Suppressor macrophage treated with lipopolysaccharide for 1 hour (primary cell): ENCODE measurements around the gene PKHD1.

ENCODE experiments used
- DNase-seq, 3 donors: peaks; one replicate each; pipeline ENCODE4 v3.0.0-alpha.2; 2020 to 2022

The PKHD1 gene

GRCh38 chr6:52087498-52087999 lies at the start of gene PKHD1:
PKHD1 (minus strand) TSS chr6:52087613; CDS start chr6:52084933, 2,680 bp downstream.
- DNase-seq: peak in 1 of 3 donors; percentile 5

- DNase-seq: no peak
These were observed 49.6 kb upstream of the PKHD1 start for GRCh38 chr6:52136934-52137467.

- DNase-seq: no peak
These were observed 48.6 kb upstream of the PKHD1 start for GRCh38 chr6:52136055-52136454.

- DNase-seq: no peak
These were observed 47.8 kb upstream of the PKHD1 start for GRCh38 chr6:52135217-52135616.

DNA sequence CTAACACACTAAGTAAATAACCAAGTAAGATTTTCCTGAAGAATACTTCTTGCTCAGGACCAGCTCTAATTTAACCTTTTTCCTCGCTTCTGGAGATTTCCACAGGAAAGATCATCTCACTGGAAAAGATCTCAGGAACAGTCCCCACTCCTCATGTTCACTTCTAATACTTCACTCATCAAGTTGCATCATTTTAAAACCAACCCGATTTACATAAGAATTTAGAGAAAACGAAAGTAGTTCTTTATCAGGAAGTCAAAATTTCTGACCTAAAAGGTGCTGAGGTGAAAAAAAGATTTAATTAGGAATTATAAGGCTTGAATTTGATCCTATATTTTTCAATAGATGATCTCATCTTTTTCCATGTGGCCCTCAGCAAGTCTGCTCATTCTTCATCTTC lies 46.6 kb upstream of the PKHD1 start:
- DNase-seq: no peak

GRCh38 chr6:52133324-52133723 lies 45.9 kb upstream of the PKHD1 start:
- DNase-seq: no peak

- no peak for DNase-seq
These were observed 44.9 kb upstream of the PKHD1 start for GRCh38 chr6:52132292-52132691.

DNA sequence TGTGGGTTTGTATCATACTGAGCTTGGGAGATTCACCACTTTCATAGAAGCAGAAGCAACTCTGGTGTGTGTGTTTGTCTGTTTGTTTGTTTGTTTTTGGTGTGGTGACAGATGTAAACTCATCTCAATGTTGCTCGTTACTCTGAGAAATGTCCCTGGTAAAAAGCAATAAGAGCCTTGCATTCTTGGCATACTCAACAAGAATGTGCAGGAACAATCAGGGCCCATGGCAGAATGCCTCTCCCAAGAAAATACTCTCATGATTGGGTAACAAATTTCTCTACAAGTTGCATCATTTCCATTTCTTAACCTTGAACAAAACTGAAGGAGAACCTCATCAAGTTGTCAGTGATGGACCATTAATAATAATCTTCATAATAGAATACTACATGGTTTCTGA lies 43.0 kb upstream of the PKHD1 start:
- DNase-seq: no peak

GRCh38 chr6:52127957-52128356 lies 40.5 kb upstream of the PKHD1 start:
- no peak for DNase-seq

DNA sequence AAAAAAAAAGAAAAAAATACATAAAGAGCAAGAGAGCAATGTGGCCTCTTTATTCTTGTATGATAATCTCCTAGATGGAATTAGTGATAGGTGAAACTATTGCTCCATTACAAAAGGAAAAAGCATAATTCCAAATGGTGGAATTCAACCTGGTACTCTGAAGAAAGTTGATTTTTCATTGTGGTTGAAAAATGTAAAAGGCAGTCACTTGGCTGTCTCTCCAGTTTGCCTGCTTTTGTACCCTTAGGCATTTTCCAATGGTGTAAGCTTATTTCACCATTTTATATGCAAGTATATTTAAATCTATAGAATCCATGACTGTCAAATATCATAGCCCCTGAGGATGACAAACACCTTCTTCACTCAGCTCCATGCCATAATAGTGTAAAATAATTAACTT lies 38.8 kb upstream of the PKHD1 start:
- no peak for DNase-seq

- no peak for DNase-seq
These were observed 38.2 kb upstream of the PKHD1 start for GRCh38 chr6:52125572-52125971.

DNA sequence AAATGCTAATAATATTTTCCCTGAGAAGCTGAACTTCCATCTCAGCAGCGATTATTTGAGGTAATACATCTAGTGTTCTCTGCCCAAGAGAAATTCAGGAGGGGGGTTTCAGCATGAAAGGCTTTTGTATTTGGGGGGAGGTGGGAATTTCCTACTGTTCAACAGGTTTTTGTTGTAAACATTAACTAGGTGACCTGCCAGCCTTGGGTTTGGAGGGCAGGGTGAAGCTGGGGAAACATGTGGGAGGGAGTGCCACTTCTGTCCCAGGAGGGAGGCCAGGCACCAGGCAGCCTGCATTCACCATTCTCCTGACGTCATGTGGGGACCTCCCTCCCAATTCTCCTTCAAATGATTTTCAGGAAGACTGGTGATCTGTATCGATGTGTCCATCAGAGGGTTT lies 37.7 kb upstream of the PKHD1 start:
- DNase-seq: no peak

DNA sequence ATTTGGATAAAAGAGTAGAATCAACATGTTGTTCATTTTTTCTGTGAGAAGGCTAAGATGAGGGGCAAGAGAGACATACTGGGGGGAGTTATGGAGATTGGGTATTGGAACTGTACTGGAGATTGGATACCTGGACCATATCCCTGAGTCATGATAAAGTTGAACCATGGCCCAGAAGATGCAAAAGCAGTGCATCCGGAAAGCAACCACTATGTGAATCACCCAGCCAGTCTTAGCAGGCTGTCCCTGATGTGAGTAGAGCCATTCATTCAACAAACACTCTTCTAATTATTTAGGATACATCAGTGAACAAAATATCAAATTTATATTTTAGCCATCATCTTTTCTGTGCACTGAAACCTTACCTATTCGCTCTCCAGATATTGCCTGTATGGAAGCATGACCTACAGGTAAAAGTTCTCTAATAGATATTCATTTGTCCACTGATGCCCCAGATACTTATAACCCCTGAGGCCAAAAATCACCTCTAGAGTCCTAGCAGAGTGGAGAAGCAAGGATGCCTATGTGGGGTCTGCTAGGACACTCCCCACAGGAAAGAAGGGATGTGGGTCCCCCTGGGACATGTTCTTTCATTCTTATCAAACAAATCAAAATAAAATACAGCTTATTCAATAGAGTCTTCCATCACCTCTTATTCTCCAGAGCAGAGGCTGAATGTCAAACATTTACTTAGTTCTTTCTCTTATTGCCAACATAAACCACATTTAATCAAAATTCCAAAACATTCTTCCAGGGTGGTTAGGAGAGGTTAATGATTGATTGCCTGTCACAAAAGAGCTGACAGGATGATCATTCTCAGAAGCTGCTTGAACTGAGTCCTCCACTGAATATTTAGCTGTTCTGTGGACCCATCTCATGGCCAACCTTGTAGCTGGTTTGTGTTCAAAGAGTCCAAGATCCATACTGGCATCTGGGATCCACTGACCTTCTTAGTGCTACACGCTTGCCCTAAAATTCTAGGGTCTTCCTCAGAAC lies 37.0 kb upstream of the PKHD1 start:
- no peak for DNase-seq

DNA sequence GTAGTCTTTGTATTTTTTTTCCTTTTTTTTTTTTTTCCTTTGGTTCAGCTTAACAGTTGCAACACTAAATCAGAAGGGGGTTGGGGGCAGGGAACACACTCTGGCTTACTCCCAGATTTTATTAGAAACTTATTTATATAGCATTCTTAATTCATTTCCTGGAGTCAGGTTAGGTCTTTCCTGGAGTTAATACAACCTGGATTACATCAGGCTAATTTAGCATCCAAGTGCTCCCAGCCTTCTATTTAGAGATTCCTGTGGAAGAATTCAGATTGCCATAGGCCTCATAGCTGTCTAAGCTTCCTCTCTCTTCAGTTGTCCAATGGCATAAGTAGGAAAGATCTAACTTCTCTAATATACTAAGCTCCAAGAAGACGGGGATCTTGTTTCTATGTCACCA lies 35.8 kb upstream of the PKHD1 start:
- DNase-seq: no peak

GRCh38 chr6:52117352-52117751 lies 29.9 kb upstream of the PKHD1 start:
- no peak for DNase-seq

GRCh38 chr6:52116605-52116948 lies 29.2 kb upstream of the PKHD1 start:
- no peak for DNase-seq

DNA sequence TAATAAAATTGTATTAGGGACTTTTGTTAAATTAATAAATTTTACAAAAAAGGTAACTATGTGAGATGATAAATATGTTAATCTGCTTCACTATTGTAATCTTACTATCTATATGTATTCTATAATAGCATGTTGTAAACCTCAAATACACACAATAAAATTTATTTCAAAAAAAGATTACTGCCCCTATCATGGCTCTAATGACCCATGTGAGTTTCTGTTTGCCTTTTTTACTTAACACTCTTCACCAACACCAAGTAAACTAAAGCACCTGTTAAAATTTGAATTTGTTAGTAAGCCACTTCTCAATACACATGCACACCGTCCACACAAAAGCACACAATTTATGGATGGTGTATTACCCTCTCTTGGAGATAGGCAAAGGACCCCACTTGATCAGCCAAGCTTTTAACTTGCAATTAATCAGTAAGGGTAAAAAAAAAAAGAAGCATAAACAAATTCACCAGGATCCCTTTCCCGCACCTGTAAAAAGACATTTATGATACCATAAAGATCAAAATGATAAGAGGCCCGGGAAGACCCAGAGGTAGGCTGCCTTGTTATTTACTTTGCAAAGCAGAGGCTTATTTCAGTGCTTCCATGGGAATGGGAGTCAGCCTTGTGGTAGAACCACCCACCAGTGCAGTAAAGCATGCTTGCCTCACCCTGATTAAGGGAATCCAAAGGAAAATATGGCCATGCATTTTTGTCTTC lies 28.6 kb upstream of the PKHD1 start:
- no peak for DNase-seq

DNA sequence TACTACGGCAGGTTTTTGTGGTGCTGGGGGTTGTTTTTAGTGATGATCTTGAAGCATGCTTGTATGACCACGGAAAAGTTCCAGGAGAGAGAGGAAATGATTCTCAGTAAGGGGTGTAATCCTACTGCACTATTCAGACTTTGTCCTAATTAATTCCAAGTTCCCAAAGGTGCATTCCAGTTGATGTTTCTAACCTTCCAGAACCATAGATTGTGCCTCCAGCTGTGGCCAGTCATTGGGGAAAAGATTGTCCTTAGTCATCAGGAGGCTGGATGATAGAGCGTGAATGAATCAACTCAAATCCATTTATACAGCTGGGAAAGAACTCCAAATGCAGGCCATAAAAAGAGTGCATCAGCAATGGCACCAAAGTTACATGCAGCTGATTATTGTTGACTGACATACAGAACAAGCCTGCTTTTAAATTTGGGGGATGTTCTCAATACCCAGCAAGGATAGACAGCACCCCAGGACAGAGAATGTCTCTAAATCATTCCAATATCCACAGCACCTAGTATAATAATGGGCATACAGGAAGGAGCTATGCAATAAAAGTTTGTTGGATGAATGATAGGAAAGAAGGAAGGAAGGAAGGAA lies 27.8 kb upstream of the PKHD1 start:
- DNase-seq: no peak

- DNase-seq: no peak
These were observed 21.8 kb upstream of the PKHD1 start for GRCh38 chr6:52109171-52109571.

DNA sequence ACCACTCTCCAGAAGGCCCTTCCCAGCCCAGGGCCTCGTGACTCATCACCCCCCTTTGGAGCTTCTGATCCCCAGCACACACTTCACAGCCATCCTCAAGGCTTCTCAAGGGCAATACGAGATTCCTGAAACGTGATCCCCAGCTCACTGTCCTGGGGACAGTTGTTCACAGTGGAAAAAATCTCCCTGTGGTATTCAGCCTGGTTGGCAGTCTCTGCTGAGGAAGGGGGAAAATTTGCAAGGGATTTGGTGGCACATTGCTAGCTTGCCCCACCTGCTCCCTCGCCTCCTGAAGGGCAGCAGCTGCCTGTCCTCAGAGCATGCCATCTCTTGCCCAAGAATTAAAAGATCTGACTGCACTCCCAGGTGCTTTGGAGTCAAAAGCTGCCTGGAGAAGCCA lies 20.7 kb upstream of the PKHD1 start:
- DNase-seq: no peak

DNA sequence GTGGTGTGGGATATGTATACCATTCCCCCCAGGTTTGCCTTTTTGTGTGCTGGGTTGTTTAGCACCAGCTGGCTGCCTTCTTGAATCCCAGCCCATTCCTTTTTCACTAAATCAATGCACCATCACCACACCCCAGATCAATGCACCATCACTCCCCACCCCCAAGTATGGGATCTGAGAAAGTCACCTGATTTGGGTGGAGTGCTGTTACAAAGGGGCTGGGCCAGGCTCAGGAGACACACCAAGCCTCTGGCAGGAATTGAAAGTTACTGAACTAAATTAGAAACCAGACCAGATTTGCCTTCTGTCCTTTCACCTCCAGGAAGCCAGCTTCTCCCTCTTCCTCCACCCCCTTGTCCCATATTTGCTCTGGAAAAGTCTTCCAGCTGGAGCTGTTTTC lies 19.6 kb upstream of the PKHD1 start:
- no peak for DNase-seq

GRCh38 chr6:52104979-52105378 lies 17.6 kb upstream of the PKHD1 start:
- DNase-seq: no peak

DNA sequence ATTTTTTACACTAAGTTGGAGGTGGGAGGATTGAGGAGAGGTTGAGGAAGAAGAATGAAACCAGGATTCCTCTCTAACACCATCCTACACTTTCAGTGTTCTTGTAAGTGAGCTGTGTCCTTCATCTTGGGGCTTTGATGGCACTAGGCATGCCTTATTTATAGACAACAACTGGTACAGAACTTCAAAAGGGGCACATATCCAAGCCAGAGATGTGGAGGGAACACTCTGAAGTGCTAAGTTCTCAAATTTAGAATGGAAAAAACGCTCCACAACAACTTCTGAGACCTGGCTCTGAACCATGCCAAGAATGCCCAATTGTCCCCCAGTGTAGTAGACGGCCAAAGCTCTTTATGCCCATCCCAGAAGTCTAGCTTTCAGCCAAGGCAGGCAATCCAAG lies 16.2 kb upstream of the PKHD1 start:
- no peak for DNase-seq
